Stomach smooth muscle (tissue), 2 donors: ENCODE measurements around the gene TSGA10IP.

Source experiments
- H3K27ac ChIP-seq: one replicate; pipeline ENCODE4 v1.7.0; 2013; ENCODE audit warnings: mild to moderate bottlenecking, low read length, inconsistent platforms
- H3K27me3 ChIP-seq, 2 donors: one replicate each; pipeline ENCODE4 v1.7.0; 2013; ENCODE audit warnings: low read length in 2 of 2; ENCODE audit not compliant: insufficient read depth in 2 of 2, control insufficient read depth in 1 of 2
- H3K36me3 ChIP-seq, 2 donors: one replicate each; pipeline ENCODE4 v1.7.0; 2013; ENCODE audit warnings: low read length in 2 of 2; ENCODE audit not compliant: control insufficient read depth in 2 of 2, insufficient read depth in 2 of 2
- H3K4me1 ChIP-seq: one replicate; pipeline ENCODE4 v1.7.0; 2013; ENCODE audit warnings: low read length; ENCODE audit not compliant: control insufficient read depth, insufficient read depth
- H3K4me3 ChIP-seq, 2 donors: one replicate each; pipeline ENCODE4 v1.7.0; 2013; ENCODE audit warnings: low read length in 2 of 2
- H3K9ac ChIP-seq, 2 donors: one replicate each; pipeline ENCODE4 v1.7.0; 2013; ENCODE audit warnings: low read length in 2 of 2, mild to moderate bottlenecking in 1 of 2
- H3K9me3 ChIP-seq, 2 donors: one replicate each; pipeline ENCODE4 v1.7.0; 2013; ENCODE audit warnings: low read length in 2 of 2; ENCODE audit not compliant: control insufficient read depth in 2 of 2
- donor health status: healthy.
- donor health status: Pancreatic carcinoma.

Gene TSGA10IP

GRCh38 chr11:65992056-65992455, 46.8 kb downstream of the TSGA10IP start:
- H3K9ac ChIP-seq, result no peak overlapping the region
- H3K27ac ChIP-seq, result no peak overlapping the region
- no peaks in the 10 kb centered on the region for H3K27me3 ChIP-seq

GRCh38 chr11:65997286-65997685, 52.0 kb downstream of the TSGA10IP start:
- H3K9me3 ChIP-seq, result no peaks in the 10 kb centered on the region
- no peaks in the 10 kb centered on the region for H3K27me3 ChIP-seq
- H3K27ac ChIP-seq, result no peak overlapping the region
- no peak overlapping the region for H3K9ac ChIP-seq
- peaks cover 18% of the 10 kb centered on the region for H3K4me1 ChIP-seq
- H3K36me3 ChIP-seq, result peaks cover 31 to 32% of the 10 kb centered on the region in 2 donors
- H3K4me3 ChIP-seq, result no peak overlapping the region

More at GRCh38 chr11:65992056-65992455, 46.8 kb downstream of the TSGA10IP start:
- Histone ChIP-seq H3K9me3 (no peaks in the 10 kb centered on the region), H3K36me3 (no peaks in the 10 kb centered on the region), H3K4me1 (peaks cover 3% of the 10 kb centered on the region), H3K4me3 (no peak overlapping the region)

- peaks cover 28% of the 10 kb centered on the region for H3K4me1 ChIP-seq
- H3K27me3 ChIP-seq, result no peaks in the 10 kb centered on the region
- H3K27ac ChIP-seq, result peak within 1 kb of the TSS; percentile 92
- peak within 1 kb of the TSS; percentile 98 to 99 for H3K9ac ChIP-seq
- H3K36me3 ChIP-seq, result peaks cover 42 to 44% of the 10 kb centered on the region in 2 donors
- H3K9me3 ChIP-seq, result no peaks in the 10 kb centered on the region
- peak within 1 kb of the TSS; percentile 99 for H3K4me3 ChIP-seq
These were observed 56.8 kb downstream of the TSGA10IP start, which contains the start of the genes BANF1 and EIF1AD for GRCh38 chr11:66001942-66002647. BANF1 (plus strand) TSS chr11:66002503; CDS start chr11:66003251, 748 bp downstream. EIF1AD (minus strand) TSS chr11:66002157; CDS start chr11:66000389, 1,768 bp downstream.

- H3K27ac ChIP-seq, result peak overlapping the region; percentile 92
- peaks cover 37 to 39% of the 10 kb centered on the region in 2 donors for H3K36me3 ChIP-seq
- peak overlapping the region; percentile 98 to 99 for H3K9ac ChIP-seq
- peak overlapping the region; percentile 99 for H3K4me3 ChIP-seq
- H3K9me3 ChIP-seq, result no peaks in the 10 kb centered on the region
- H3K27me3 ChIP-seq, result no peaks in the 10 kb centered on the region
- H3K4me1 ChIP-seq, result peaks cover 28% of the 10 kb centered on the region
These were observed 57.5 kb downstream of the TSGA10IP start for GRCh38 chr11:66002648-66003225.

- Histone ChIP-seq H3K27me3 (no peaks in the 10 kb centered on the region), H3K36me3 (peaks cover 32 to 34% of the 10 kb centered on the region in 2 donors), H3K4me1 (peaks cover 28% of the 10 kb centered on the region), H3K27ac (peak overlapping the region; percentile 92), H3K4me3 (peak overlapping the region; percentile 99), H3K9me3 (no peaks in the 10 kb centered on the region), H3K9ac (peak overlapping the region; percentile 87 to 99)
These were observed 58.0 kb downstream of the TSGA10IP start for GRCh38 chr11:66003291-66003690.

- H3K36me3 ChIP-seq, result peaks cover 23 to 25% of the 10 kb centered on the region in 2 donors
- no peaks in the 10 kb centered on the region for H3K27me3 ChIP-seq
- H3K27ac ChIP-seq, result peak overlapping the region; percentile 31
- no peaks in the 10 kb centered on the region for H3K9me3 ChIP-seq
- H3K4me3 ChIP-seq, result no peak overlapping the region
- peaks cover 28% of the 10 kb centered on the region for H3K4me1 ChIP-seq
- H3K9ac ChIP-seq, result no peak overlapping the region
These were observed 58.9 kb downstream of the TSGA10IP start for GRCh38 chr11:66004186-66004585.

- H3K27me3 ChIP-seq, result peaks cover 0 to 2% of the 10 kb centered on the region in 2 donors
- H3K9me3 ChIP-seq, result no peaks in the 10 kb centered on the region
- H3K4me1 ChIP-seq, result peaks cover 10% of the 10 kb centered on the region
- peaks cover 10 to 13% of the 10 kb centered on the region in 2 donors for H3K36me3 ChIP-seq
- no peak overlapping the region for H3K27ac ChIP-seq
- peak overlapping the region in 1 of 2 donors; percentile 5 for H3K9ac ChIP-seq
- no peak overlapping the region for H3K4me3 ChIP-seq
These were observed 61.0 kb downstream of the TSGA10IP start for GRCh38 chr11:66006134-66006890.

- Histone ChIP-seq H3K9me3 (no peaks in the 10 kb centered on the region), H3K36me3 (peaks cover 10 to 13% of the 10 kb centered on the region in 2 donors), H3K27me3 (peaks cover 0 to 5% of the 10 kb centered on the region in 2 donors), H3K27ac (no peak overlapping the region), H3K4me3 (no peak overlapping the region), H3K9ac (no peak overlapping the region), H3K4me1 (peaks cover 14% of the 10 kb centered on the region)
These were observed 61.6 kb downstream of the TSGA10IP start for GRCh38 chr11:66006891-66007176.

- H3K4me1 ChIP-seq, result peaks cover 17% of the 10 kb centered on the region
- peak overlapping the region in 1 of 2 donors; percentile 51 for H3K9ac ChIP-seq
- peak overlapping the region; percentile 24 for H3K27ac ChIP-seq
- peaks cover 10 to 13% of the 10 kb centered on the region in 2 donors for H3K36me3 ChIP-seq
- H3K4me3 ChIP-seq, result no peak overlapping the region
- no peaks in the 10 kb centered on the region for H3K9me3 ChIP-seq
- peaks cover 2 to 9% of the 10 kb centered on the region in 2 donors for H3K27me3 ChIP-seq
These were observed 61.9 kb downstream of the TSGA10IP start for GRCh38 chr11:66007201-66007634.

- Histone ChIP-seq H3K4me3 (no peak overlapping the region), H3K27ac (no peak overlapping the region), H3K36me3 (peaks cover 10 to 13% of the 10 kb centered on the region in 2 donors), H3K9ac (no peak overlapping the region), H3K4me1 (peaks cover 15% of the 10 kb centered on the region), H3K27me3 (peaks cover 8 to 15% of the 10 kb centered on the region in 2 donors), H3K9me3 (no peaks in the 10 kb centered on the region)
These were observed 62.8 kb downstream of the TSGA10IP start for GRCh38 chr11:66008095-66008467.
